A549 (cell line): Measurements from ENCODE around the gene DCLK2. TPM values are rescaled to one million over a fixed set of nuclear protein-coding genes. Genes with fewer than 3 reads are reported as not detected.

Source experiments
- ATAC-seq, 2 experiments: fragments of 200-7000 bp in 1 of 2; fragments of >200 bp in 1 of 2; cut with Nextera tagmentation in 1 of 2; cut with Tn5 transposase in 1 of 2; 3 replicates each; pipeline versions ENCODE4 v1.8.0 to v1.9.1; 2018 to 2020; ENCODE audit warnings: mild to moderate bottlenecking in 1 of 2, moderate library complexity in 1 of 2
- CTCF ChIA-PET: fragments of 300-600 bp; sonication (Branson Sonifier 250); formaldehyde crosslinking; extraction: SDS; loops from one replicate; lab custom pipeline; 2021; ENCODE audit warnings: antibody characterized with exemption, inconsistent platforms; lab: Yijun Ruan, JAX
- POLR2A ChIA-PET: fragments of 350-600 bp; formaldehyde crosslinking; extraction: SDS; loops from one replicate; lab custom pipeline; 2021; ENCODE audit warnings: antibody characterized with exemption, inconsistent platforms; lab: Yijun Ruan, JAX
- DNase-seq, 2 experiments: peaks; one replicate each; pipeline versions ENCODE4 v3.0.0 to v3.0.0-alpha.2; 2011 to 2016; ENCODE audit warnings: low read depth in 1 of 2, low spot score in 1 of 2
- FAIRE-seq: peaks from 2 replicates; lab custom pipeline; 2011; peaks lifted over from hg19 to GRCh38; lab: Jason Lieb, UNC
- H3K27ac ChIP-seq, 2 experiments: fragments of >200 bp; sonication (Bioruptor Twin); formaldehyde crosslinking; 3 replicates each; pipeline ENCODE4 v1.5.1; 2016 to 2017
- H3K4me1 ChIP-seq: fragments of >200 bp; sonication (Bioruptor Twin); formaldehyde crosslinking; 3 replicates; pipeline ENCODE4 v1.6.1; 2016
- H3K4me2 ChIP-seq: fragments of >200 bp; sonication (Bioruptor Twin); formaldehyde crosslinking; 3 replicates; pipeline ENCODE4 v1.6.1; 2016
- H3K4me3 ChIP-seq: fragments of >200 bp; sonication (Bioruptor Twin); formaldehyde crosslinking; 3 replicates; pipeline ENCODE4 v1.5.1; 2016
- H3K9me3 ChIP-seq: fragments of >200 bp; sonication (Bioruptor Twin); formaldehyde crosslinking; 3 replicates; pipeline ENCODE4 v1.6.1; 2016
- BHLHE40 ChIP-seq: IDR thresholded peaks from 2 replicates; pipeline ENCODE4 v1.6.1; 2012; ENCODE audit warnings: low read depth, low read length, inconsistent platforms
- CEBPB ChIP-seq, 2 experiments: fragments of >200 bp in 1 of 2; sonication (Bioruptor Twin) in 1 of 2; formaldehyde crosslinking in 1 of 2; IDR thresholded peaks; 2 replicates each; pipeline ENCODE4 v1.6.1; 2012 to 2016
- E2F6 ChIP-seq: IDR thresholded peaks from 2 replicates; pipeline ENCODE4 v1.6.1; 2012; ENCODE audit warnings: low read depth, borderline replicate concordance
- EP300 ChIP-seq, 2 experiments: fragments of >200 bp; sonication (Bioruptor Twin); formaldehyde crosslinking; IDR thresholded peaks; 2 replicates in 1 of 2; 3 replicates in 1 of 2; pipeline ENCODE4 v1.6.1; 2016 to 2017
- FOSB ChIP-seq: fragments of 250-450 bp; sonication (Bioruptor Pico); IDR thresholded peaks from 2 replicates; pipeline ENCODE4 v1.5.0; 2020; ENCODE audit warnings: mild to moderate bottlenecking, moderate library complexity
- GATA3 ChIP-seq: IDR thresholded peaks from 2 replicates; pipeline ENCODE4 v1.6.1; 2012; ENCODE audit warnings: borderline replicate concordance
- HOXB5 ChIP-seq: fragments of 250-450 bp; sonication (Bioruptor Pico); IDR thresholded peaks from 2 replicates; pipeline ENCODE4 v1.5.0; 2020; ENCODE audit warnings: mild to moderate bottlenecking, moderate library complexity
- JUNB ChIP-seq: fragments of >200 bp; sonication (Bioruptor Twin); formaldehyde crosslinking; IDR thresholded peaks from 2 replicates; pipeline ENCODE4 v1.6.1; 2016
- KDM1A ChIP-seq: fragments of 200-600 bp; sonication (generic); IDR thresholded peaks from 2 replicates; pipeline ENCODE4 v1.6.1; 2016; ENCODE audit warnings: low read depth, mild to moderate bottlenecking
- MAFK ChIP-seq: fragments of 450-650 bp; IDR thresholded peaks from 2 replicates; pipeline ENCODE4 v1.6.1; 2014; ENCODE audit not compliant: partially characterized antibody
- NPAS2 ChIP-seq: fragments of 250-450 bp; sonication (Bioruptor Pico); IDR thresholded peaks from 2 replicates; pipeline ENCODE4 v1.8.0; 2022; ENCODE audit warnings: mild to moderate bottlenecking, moderate library complexity, borderline replicate concordance
- PHF8 ChIP-seq: fragments of 200-600 bp; sonication (generic); IDR thresholded peaks from 2 replicates; pipeline ENCODE4 v1.6.1; 2016; ENCODE audit warnings: low read depth, mild to moderate bottlenecking, antibody characterized with exemption, moderate library complexity, borderline replicate concordance
- RCOR1 ChIP-seq: fragments of 150-350 bp; IDR thresholded peaks from 2 replicates; pipeline ENCODE4 v1.6.1; 2014; ENCODE audit warnings: antibody characterized with exemption, low read length, low read depth
- RFX5 ChIP-seq: fragments of 450-650 bp; IDR thresholded peaks from 2 replicates; pipeline ENCODE4 v1.7.1; 2014; ENCODE audit warnings: antibody characterized with exemption, mild to moderate bottlenecking, moderate library complexity
- SMC3 ChIP-seq: fragments of >200 bp; sonication (Bioruptor Twin); formaldehyde crosslinking; IDR thresholded peaks from 3 replicates; pipeline ENCODE4 v1.6.1; 2018; ENCODE audit warnings: inconsistent platforms
- TFCP2L1 ChIP-seq: fragments of 250-450 bp; sonication (Bioruptor Pico); IDR thresholded peaks from 2 replicates; pipeline ENCODE4 v1.5.0; 2021; ENCODE audit warnings: mild to moderate bottlenecking
- USF2 ChIP-seq: fragments of 450-650 bp; IDR thresholded peaks from 2 replicates; pipeline ENCODE4 v1.6.1; 2014; ENCODE audit warnings: antibody characterized with exemption
- ZSCAN20 ChIP-seq: fragments of 250-450 bp; sonication (Bioruptor Pico); IDR thresholded peaks from 2 replicates; pipeline ENCODE4 v1.8.0; 2022; ENCODE audit warnings: mild to moderate bottlenecking, moderate library complexity
- WGBS: methylation state at CpG from one replicate; pipeline ENCODE4 v1.1.6; 2017; ENCODE audit errors: missing lambda C conversion rate; 5-methylcytosine and 5-hydroxymethylcytosine counted together
- polyA plus RNA-seq, 4 experiments: library from polyadenylated mRNA; depleted of rRNA in 3 of 4; stranded (reverse); fragments of >200 nt; fragmentation: RNase III in 1 of 4; extraction: RNeasy Plus Mini Kit Qiagen cat#74134 plus additional on column Dnase treatment in 1 of 4; gene quantifications; 2 replicates in 3 of 4; 3 replicates in 1 of 4; pipeline ENCODE4 v1.2.3, GENCODE V29; 2011 to 2017

The DCLK2 gene
- polyA plus RNA-seq, 2 of the 4 experiments (the other 2 are of a cell fraction) = 8.1 to 11.6 TPM

- POLR2A ChIA-PET = interaction anchor here (0.6 kb wide), 1 partner anchor 787 kb away, joined by 3 read pairs; no protein-coding TSS in a partner anchor
- H3K4me3 ChIP-seq = peak overlapping the region; percentile 94
- DNase-seq = no peak
Observed at GRCh38 chr4:150080337-150080736, 2.1 kb downstream of the DCLK2 start.

GRCh38 chr4:150080875-150081274, 2.6 kb downstream of the DCLK2 start:
- peak overlapping the region; percentile 94 for H3K4me3 ChIP-seq
- H3K4me1 ChIP-seq = peaks cover 28% of the 10 kb centered on the region
- TF ChIP-seq CEBPB (IDR thresholded peaks at IDR 0.05) (peak in 1 of 2 experiments; percentile 33; a peak in 2 of 4 replicates), USF2 (no peak)
- CTCF ChIA-PET = interaction anchor here (0.9 to 2.7 kb wide), 4 partner anchors 68 to 164 kb away, joined by 3 to 9 read pairs (median 4); no protein-coding TSS in a partner anchor
- peak overlapping the region; percentile 35 to 99; a peak in 3 of 6 replicates for H3K27ac ChIP-seq
- 96% methylated on average over 1 of the region's 1 CpG for WGBS
- DNase-seq (peak in 1 of 2 experiments; percentile 38), FAIRE-seq (no peak), ATAC-seq (no peak)
- H3K4me2 ChIP-seq = peak overlapping the region; percentile 88
- POLR2A ChIA-PET = interaction anchor here (0.6 kb wide), 1 partner anchor 786 kb away, joined by 3 read pairs; no protein-coding TSS in a partner anchor
- no peaks in the 10 kb centered on the region for H3K9me3 ChIP-seq

More at GRCh38 chr4:150080337-150080736, 2.1 kb downstream of the DCLK2 start:
- Histone ChIP-seq H3K4me2 (peak overlapping the region; percentile 88), H3K4me1 (peaks cover 32% of the 10 kb centered on the region), H3K9me3 (no peaks in the 10 kb centered on the region)
- 49% methylated on average over 5 of the region's 5 CpGs for WGBS
- no peak for ATAC-seq
- CTCF ChIA-PET = interaction anchor here (0.9 to 2.7 kb wide), 6 partner anchors 60 to 164 kb away, joined by 3 to 9 read pairs (median 4); no protein-coding TSS in a partner anchor
- TF ChIP-seq MAFK (peak; percentile 39), USF2 (no peak)
- TF ChIP-seq, all 56 proteins: peak for 1
- peak overlapping the region; percentile 95 to 99; a peak in 5 of 6 replicates for H3K27ac ChIP-seq
- FAIRE-seq = no peak

- H3K4me1 ChIP-seq = peaks cover 23% of the 10 kb centered on the region
- TF ChIP-seq KDM1A (no peak), HOXB5 (CRISPR knock-in tag) (no peak), EP300 (IDR thresholded peaks at IDR 0.05) (no peak), FOSB (CRISPR knock-in tag) (no peak), GATA3 (no peak), PHF8 (no peak), JUNB (no peak), NPAS2 (CRISPR knock-in tag) (no peak), RFX5 (no peak), USF2 (no peak), SMC3 (no peak), E2F6 (no peak), BHLHE40 (no peak), ZSCAN20 (CRISPR knock-in tag) (no peak), TFCP2L1 (CRISPR knock-in tag) (no peak), RCOR1 (no peak)
- ChIA-PET POLR2A (no interaction called here), CTCF (interaction anchor here (0.9 kb wide), 1 partner anchor 162 kb away, joined by 3 read pairs; no protein-coding TSS in a partner anchor)
- 0 out of 6 replicates have a peak overlapping the region, but pooled peaks of 1 of the 2 experiments have one; percentile 4 for H3K27ac ChIP-seq
- H3K4me3 ChIP-seq = no peak overlapping the region; the same call in 2 of the 3 replicates
- WGBS = 91% methylated on average over 1 of the region's 1 CpG
- ATAC-seq = no peak
- no peak for DNase-seq
- H3K9me3 ChIP-seq = no peaks in the 10 kb centered on the region
- peak overlapping the region; percentile 88 for H3K4me2 ChIP-seq
- FAIRE-seq = no peak
Observed at GRCh38 chr4:150082241-150082640, 4.0 kb downstream of the DCLK2 start.
